Measurements from ENCODE around the gene SIPA1.

SIPA1 gene

DNA sequence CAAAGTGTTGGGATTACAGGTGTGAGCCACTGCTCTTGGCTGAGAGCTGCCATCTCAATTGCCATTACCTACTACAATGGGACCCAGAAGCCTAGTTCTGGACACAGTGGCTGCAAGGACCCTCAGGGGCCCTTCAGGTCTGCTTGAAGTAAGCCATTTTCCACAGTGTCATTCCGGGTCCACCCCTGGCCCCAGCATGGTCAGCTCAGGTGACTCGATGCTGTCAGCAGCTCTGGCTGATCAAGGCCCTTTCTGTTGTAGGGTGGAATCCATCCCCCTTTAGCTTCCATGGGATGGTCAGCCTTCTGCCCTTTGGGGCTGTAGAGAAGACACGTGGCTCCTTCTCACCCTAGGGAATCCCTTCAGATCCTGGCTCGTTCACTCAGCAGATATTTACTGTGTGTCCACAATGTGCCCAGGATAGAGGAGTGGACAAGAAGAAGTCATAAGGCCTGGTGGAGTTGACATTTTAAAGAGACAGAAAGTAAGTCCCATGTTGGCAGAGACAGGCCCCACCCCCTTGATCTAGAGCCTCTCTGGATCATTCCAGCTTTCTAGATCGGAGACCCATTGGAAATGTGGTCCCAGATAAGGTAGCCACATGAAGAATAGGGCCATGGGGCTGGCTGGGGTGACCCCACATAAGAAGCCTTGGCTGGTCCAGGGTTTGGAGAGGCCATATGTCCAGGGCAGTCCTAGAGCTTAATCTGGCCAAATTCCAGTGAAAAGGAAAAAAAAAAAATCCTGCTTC, 59.1 kb downstream of the SIPA1 start:
- FAIRE-seq, result no peak
- DNase-seq (ENCODE audit: insufficient read length, low spot score), result no peak
- no peak for TF ChIP-seq POLR2A (IDR thresholded peaks at IDR 0.05; ENCODE audit: low read depth, low read length)

DNA sequence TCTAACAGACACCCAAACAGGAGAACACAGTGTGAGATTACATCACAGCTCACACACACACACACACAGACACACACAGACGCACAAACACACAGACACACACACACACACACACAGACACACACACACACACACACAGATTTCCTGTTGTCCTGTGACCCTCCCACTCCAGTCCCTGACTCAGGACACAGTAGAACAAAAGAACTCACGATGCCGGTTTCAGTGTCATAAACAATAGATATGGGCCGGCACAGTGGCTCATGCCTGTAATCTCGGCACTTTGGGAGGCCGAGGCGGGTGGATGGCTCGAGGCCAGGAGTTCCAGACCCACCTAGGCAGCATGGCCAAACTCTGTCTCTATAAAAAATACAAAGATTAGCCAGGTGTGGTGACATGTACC, 60.3 kb downstream of the SIPA1 start:
- TF ChIP-seq POLR2A (IDR thresholded peaks at IDR 0.05; ENCODE audit: low read depth, low read length), result no peak
- FAIRE-seq, result no peak
- DNase-seq (ENCODE audit: insufficient read length, low spot score), result no peak

DNA sequence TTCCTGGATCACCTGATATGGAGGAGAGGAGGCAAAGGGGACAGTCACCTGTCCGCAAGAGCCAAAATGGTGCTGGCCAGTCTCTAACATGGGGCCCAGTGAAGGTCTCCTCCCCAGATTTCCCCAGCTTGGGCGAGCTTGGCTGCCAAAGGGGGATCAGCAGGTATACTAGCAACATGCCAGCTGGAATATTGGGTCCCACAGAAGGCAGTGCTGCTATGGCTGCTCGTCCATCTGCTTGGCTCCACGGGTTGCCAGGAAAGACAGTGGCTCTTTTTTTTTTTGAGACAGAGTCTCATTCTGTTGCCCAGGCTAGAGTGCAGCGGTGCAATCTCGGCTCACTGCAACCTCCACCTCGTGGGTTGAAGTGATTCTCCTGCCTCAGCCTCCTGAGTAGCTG, 61.4 kb downstream of the SIPA1 start:
- DNase-seq (ENCODE audit: insufficient read length, low spot score) (no peak), FAIRE-seq (no peak)
- no peak for TF ChIP-seq POLR2A (IDR thresholded peaks at IDR 0.05; ENCODE audit: low read depth, low read length)

DNA sequence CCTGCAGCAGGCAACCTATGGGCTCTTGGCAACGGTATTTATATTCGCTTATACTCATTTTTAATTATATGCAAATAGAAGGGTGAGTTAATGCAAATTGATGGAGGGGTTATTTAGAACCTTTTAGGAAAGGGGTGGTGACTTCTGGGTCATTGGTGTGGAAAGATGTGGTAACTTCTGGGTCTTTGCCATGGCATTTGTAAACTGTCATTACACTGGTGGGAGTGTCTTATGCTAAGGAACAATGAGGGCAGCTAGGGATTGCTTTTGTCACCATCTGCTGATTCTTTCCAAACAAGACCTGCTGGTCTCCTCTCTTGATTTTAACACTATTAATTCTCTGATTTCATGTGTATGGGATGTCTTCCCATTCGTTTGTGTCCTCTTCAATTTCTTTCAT, 62.5 kb downstream of the SIPA1 start:
- DNase-seq (ENCODE audit: insufficient read length, low spot score) (no peak), FAIRE-seq (no peak)
- TF ChIP-seq POLR2A (IDR thresholded peaks at IDR 0.05; ENCODE audit: low read depth, low read length), result no peak

Data from H54 (cell line).